ENCODE data around the gene MAD1L1. TPM values are rescaled to one million over a fixed set of nuclear protein-coding genes. Genes with fewer than 3 reads are reported as not detected.

Gene MAD1L1
- total RNA-seq, 1 donor from 2014 or later = 40.9 TPM

DNA sequence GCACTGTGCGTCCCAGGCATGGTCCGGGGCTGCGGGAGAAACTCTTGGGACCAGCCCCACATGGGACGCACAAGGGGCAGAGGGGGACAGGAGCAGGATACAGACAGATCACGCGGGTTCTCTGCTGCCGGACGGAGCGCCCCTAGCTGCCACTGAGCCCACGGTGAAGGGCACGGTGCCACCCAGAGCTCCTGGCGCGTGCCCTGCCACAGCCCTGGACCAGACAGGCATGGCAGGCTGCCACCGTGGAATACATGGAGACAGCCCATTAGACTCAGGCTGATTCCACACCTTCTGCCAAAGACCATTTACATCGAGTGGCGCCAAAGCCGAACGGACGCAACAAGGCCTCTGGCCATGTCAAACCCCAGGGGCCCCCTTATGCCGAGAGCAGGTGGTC lies 90.4 kb downstream of the MAD1L1 start:
- DNase-seq (ENCODE audit: low read depth) = no peak

DNA sequence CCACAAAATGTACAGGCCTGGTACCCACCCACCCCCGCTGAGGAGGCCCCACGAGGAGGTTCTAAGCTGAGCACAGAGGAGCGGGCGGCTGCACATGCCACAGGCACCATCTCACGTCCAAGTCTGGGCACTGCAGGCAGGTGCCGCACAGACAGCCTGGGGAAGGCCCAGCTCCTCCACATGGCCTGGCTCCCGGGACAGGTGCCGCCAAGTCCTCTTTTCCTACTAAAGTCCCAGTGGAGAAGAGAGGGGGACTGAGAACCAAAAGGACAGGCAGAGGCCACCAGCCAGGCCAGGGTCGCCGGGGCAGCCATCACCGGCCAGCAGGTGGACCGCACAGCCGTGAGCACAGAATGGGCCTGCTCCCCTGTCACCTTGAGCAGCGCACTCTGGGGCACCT lies 91.1 kb downstream of the MAD1L1 start:
- DNase-seq (ENCODE audit: low read depth) = no peak

DNA sequence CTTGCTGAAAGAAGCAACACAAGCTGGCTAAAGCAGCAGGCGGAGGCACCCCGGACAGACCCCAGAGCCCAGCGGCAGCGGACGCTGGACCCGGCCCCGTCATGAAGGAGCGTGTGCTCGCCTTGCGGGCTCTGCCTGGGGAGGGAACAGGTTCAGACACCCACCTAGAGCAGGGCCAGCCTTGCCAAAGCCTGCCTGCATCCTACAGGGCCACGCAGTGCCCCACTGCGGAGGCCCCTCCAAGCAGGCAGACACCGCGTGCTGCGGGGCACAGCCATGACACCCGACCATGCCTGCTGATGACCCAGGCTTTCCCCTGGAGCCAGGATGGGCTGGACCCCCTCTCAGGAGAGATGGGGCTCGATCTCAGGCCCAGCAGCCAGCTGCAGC lies 91.7 kb downstream of the MAD1L1 start:
- no peak for DNase-seq (ENCODE audit: low read depth)

DNA sequence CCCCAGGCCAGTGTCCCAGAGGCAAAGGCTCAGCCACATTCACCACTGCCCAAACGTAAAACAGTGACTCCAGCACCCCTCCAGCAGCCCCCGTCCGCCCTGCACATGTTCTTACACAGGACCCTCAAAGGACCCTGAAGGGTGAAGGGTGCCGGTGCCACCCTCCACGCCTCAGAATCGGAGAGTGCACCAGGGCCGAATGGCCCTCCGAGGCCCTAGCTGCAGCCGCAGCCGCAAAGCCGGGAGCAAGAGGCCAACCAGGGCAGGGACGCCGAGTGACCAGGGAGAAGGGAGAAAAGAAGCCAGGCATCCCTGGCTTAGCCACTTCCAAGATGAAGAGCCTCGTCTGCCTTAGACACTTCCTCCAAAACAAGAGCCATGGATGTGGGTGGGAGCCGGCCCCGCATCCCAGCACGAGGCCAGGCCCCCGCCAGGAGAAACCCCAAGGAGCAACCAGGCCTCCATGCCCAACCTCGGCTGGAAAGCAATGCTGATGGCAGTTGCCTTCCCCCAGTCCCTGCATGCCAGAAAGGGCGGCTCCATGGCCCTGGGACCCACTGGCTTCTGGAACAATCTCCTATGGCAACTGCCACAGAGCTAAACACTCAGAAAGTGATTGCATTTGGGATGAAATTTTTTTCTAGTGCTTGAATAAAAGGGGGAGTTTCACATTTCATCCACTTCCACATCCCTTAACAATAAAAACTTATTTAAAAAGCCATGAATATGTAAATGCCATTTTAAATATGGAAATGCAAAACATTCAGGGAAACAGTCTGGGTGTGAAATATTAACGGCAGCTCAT lies 92.3 kb downstream of the MAD1L1 start:
- DNase-seq (ENCODE audit: low read depth) = no peak

DNA sequence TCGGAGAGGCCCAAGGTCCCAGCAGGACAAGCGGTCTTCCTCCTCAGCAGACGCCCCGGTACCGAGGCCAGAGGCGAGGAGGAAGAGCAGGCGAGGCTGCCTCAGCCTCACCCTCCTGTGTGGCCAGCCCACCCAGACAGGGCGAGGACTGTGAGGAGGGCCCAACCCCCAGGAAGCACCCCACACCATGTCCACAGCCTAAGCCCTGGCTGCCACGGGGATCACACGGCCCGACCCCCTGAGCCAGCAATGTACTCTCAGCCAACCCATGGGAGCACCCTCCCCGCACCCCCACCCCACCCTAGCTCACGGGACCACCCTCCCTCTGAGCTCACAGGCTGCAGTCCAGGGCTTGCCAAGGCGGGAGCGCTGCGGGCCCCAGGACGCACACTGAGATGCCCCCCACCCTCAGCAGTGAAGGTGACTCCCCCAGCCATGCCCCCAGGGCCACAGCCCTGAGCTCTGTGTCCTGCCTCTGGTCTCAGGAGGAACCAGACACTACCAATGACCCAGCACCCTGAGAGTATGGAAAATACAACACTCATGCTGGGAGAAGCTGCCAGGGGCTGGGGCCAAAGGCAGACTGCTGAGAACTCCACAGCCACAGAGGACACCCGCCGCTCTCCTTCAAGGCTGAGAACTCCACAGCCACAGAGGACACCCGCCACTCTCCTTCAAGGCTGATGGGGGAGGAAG lies 93.6 kb downstream of the MAD1L1 start:
- DNase-seq (ENCODE audit: low read depth) = no peak

DNA sequence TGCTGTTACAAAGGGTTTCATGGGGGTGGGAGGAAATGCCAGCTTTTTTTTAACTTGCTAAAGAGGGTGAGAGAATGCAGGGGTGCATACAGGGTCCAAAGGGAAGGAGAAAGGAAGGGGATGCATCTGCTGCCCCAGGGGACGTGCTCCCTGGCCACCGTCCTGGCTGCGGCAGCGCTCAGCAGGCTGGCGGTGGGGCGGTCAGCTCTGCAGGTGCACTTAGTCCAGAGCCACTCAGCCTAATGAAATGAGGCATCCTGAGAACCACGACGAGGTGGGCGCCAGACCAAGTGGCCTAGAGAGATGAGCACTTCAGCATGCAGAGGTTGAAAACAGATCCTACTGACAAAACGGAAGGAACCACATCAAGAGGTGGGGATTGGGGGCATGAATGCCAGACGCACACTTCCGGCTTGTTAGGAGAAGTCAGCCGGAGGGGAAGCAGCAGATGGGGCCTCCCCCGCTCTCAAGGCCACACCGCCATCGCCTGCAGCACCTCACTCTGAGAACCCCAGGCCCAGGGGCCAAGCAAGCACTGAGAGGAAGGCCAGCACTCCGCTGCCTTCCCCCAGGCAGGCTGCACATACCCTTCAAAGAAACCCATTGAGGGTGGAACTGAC lies 94.5 kb downstream of the MAD1L1 start:
- DNase-seq (ENCODE audit: low read depth) = no peak

DNA sequence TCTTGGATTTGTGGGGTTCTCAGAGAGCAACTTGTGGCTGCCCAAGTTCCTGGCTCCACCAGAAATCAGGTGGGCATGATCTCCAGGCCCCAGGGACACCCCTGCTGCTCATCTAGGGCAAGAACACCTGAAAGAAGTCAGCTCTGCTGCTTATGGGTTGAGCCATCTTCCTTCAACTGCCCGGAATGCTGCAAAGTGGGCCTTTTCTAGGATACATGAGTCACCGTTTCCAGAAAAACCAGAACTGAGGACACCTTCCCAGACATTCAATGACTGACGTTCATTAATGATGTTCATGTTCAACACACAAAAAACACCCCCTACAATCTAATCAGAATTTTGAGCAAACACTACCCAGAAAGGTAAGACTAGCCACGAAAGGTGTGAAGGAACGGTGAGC lies 98.0 kb downstream of the MAD1L1 start:
- no peak for DNase-seq (ENCODE audit: low read depth)

DNA sequence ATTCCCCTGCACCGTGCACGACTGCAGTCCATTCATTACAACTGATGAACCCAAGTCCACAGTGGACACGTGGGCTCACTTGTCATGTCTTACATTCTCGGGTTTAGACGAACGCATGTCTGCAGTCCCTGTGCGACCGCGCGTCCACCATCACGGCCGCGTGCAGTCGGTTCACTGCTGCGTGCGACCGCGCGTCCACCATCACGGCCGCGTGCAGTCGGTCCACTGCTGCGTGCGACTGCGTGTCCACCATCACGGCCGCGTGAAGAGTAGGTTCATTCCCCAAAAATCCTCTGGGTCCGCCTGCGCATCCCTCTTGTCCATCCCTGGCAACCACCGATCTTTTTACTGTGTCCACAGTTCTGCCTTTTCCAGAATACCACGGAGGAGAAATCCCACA lies 100.5 kb downstream of the MAD1L1 start:
- no peak for DNase-seq (ENCODE audit: low read depth)

DNA sequence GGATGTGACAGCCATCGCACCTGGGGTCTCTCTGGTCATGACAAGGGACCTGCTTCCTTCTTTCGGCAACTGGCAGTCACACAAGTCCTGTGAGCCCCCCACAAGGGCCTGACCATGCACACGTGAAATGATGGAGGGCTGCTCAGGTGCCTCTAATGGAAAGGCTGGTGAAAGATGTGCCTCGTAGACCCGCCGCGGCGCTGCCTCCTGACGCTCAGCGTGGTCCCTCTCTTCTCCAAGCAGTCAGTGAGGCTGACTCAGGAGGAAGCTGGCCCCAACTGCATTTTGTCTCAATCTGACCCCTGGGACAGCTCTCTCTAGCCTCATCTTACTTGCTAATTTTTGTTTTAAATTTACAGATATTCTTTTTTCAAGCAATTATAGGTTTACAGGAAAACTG lies 100.9 kb downstream of the MAD1L1 start:
- DNase-seq (ENCODE audit: low read depth) = no peak

DNA sequence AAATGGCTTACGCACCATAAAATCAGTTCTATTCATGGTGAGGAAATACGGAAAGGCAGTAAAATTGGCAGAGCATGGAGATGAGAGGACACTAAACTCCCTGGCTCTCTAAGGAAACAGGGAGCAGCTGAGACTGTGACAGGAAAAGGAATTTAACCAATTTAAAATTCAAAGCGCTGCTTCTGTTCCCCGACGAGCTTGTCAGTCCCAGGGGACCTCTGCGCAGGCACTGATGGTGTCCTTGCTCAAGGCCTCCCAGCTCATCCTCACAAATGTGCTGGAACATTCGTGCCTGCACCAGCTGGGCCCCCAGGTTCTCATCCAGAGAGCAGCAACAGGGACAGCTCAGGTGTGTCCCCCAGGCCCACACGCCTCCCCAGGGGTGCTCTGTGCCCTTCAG lies 101.4 kb downstream of the MAD1L1 start:
- no peak for DNase-seq (ENCODE audit: low read depth)

DNA sequence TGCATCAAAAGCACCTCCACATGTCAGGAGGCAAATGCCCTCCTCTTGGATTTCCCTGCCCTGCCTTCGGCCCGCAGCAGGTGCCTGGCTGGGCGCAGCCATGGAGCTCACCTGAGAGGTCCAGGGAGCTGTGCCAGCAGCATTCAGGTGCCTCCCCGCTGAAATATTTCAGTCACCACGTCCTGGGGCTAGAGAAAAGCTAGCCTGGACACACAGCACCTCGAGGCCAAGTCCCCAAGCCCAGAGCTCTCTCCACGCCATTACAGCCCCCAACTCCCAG lies 102.7 kb downstream of the MAD1L1 start:
- DNase-seq (ENCODE audit: low read depth) = no peak

DNA sequence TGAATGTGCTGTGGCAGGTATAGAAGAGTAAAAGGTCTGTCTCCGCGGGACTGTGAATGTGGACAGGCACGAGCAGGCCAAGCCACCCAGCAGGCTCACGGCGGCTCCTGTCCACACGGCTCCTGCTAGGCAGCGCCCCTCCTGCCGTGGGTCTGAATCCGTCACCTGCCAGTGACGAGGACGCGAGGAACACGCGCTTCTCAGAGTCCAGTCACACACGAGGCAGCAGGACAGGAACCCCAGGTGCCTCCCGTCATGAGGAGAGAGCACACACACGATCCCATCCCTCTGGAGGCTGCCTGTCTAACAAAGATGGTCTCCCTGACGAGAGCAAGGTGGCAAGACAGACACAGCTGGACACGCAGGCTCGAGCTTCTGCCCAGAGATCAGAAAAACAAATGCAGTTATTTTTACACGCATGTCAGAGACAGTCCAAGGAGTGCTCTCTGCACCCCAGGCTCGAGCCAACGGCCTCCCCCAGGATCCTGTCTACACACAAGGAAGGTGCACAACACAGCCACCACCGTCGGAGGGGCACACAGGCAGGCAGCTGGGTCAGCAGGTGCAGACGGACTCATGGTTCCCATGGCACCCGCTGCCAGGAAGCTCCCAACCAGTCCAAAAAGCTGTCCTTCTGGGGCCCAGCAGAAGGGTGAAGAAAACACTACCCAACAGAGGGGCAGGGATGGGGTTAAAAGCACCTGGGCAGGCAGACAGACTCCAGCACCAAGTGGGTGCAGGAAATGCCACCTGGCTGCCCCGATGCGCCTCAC lies 103.2 kb downstream of the MAD1L1 start:
- no peak for DNase-seq (ENCODE audit: low read depth)

DNA sequence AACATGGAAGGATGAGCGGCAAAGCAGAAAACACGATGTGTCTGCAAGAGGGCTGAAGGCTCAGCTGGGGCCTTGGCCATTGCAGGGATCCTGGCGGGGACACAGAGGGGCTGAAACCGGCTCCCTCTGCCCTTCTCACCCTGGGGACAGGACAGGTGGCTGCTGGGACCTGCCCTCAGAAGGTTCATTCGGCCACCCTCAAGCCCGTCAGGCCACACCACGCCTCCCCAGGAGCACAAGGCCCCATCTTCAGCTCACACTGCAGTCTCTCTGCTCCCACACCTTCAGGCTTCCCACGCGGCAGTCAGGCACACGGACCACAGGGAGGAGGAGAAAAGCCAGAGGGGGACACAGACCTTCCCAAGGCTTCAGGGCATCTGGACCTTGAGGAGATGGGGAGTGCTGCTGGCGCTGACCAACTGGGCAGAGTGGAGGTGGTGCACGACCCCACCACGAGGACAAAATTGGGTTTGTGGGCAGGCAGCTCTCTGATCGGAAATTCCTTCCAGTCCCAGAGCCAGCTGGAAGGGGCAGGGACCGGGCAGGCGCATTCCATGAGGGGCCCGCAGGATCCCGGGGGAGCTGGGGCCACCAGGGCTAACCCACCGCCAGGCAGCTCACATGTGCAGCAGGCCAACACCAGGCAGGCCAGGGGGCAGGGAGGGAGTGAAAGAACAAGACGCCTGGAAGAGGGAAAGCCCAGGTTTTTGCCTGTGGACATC lies 104.0 kb downstream of the MAD1L1 start:
- peak; percentile 94 for DNase-seq (ENCODE audit: low read depth)

DNA sequence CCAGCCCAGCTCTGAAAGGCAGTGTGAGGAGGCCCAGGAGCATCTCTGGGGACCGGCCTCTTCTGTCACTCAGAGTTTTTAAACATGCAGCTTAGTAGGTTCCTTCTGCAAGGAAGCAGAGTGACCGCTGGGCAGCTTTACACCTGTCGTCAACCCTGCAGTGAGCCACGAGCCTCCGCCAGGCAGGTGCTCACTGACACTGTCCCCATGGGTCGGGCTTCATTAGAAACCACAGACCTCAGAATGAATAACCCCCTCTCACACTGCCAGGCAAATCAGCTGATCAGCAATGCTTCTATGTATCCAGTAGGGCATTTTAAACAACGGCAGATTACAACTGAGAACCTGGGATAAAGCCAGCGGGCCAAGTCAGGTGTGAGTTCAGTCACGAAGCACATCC lies 106.1 kb downstream of the MAD1L1 start:
- DNase-seq (ENCODE audit: low read depth) = peak; percentile 90

DNA sequence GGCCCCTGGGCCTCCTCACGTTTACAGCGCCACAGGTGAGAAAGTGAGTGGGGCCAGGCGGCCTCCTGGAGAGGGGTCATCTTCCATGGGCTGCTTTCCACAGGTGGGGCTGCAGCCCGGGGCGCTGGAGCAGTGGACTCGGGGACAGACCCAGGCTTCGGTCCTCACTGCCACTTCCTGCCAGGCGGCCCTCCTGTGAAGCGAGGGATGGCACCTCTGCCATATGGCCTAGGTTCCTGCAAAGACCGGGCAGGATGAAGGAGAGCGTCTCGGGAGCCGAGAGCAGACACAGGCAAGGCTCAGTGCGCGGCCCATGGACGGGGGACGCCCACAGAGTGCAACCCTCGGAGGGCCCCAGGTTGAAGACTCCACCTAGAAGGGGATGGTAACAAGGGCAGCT lies 106.8 kb downstream of the MAD1L1 start:
- DNase-seq (ENCODE audit: low read depth) = no peak

DNA sequence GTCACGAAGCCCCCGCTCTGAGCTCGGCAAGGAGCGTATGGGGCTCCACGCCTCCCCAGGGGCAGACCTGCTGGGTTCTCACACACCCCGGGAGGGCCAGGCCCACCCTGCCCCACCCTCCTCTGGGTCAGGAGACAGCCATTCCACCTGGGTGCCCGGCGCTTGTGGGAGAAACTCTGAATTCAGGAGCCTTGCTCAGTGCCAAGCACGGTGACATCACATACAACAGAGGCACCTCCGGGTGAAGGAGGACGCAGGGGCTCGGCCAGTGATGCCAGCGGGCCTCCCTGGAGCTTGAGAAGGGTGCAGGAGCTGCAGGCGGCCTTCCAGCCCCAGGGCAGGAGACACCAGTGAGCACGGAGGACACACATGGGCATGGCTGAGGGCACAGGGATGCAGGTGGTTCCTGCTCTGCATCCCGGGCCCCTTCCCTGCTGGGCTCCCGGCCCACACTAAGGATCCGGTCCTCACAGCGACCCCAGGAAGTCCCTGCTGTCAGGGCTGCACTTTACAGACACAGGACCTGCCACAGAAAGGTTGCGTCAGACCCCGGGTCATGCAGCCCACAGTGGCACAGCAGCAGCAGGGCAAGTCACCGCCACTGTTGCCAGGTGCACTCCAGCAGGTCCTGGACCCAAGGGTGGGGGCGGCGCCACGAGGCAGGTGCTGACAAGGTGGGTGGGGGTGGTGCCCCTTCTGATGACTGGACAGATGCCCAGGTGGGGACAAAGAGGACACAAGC lies 108.0 kb downstream of the MAD1L1 start:
- no peak for DNase-seq (ENCODE audit: low read depth)

DNA sequence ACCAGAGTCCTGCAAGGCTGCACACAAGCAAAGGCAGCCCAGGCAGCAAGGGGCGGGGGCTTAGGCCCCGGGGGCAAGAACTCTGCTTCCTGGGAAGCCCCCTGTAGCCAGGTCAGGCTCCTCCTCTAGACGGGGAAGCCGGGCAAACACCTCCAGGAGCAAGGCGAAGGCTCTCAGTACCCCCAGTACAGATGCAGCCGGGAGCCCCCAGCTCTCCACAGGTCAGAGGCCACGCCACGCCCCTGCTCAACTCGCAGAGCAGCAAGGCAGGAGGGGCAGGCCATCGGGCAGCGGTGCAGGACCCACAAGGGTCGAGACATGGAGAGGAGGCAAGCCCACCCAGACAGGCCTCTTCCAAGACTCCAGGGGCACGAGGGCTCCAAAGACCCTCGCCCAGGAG lies 108.8 kb downstream of the MAD1L1 start:
- DNase-seq (ENCODE audit: low read depth) = no peak

DNA sequence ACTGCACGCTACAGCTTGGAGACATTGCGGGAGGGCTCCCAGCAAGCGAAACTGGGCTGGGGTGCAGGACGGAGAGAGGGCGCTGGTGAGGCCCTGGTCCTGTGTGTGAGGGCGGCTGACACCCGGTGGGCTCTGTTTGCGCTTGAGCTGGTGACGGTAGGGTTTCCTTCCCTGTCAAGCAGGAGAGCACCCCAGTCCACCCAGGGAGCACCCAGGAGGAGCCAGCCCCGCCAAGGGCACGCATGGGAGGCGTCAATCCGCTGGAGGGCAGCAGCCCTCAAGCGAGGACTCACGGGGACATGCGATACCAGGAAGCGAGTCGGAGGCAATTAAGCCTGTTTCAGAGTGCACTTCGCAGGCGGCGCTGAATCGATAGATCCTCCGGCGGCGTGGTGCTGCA lies 109.4 kb downstream of the MAD1L1 start:
- no peak for DNase-seq (ENCODE audit: low read depth)

DNA sequence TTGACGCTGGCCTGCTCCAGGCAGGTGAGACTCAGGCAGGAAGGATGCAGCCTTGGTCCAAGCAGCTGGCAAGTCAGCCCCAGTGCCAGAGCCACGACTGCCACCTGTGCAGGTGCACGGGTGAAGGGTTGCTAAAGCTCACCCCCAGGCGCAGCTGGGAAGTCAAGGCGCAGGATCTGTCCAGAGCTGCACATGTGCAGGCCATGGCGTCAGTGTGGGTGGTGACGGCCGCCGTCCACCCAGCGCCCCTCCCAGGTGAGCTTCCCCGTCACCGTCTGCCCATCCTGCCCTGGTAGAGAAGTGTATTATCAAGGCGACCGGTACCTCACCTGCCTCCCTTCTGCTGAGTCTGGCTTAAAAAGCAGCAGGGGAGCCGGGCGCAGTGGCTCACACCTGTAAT lies 110.1 kb downstream of the MAD1L1 start:
- DNase-seq (ENCODE audit: low read depth) = no peak
